Testis (tissue), 2 donors: ENCODE data around the gene PIGS.

Experiments used
- POLR2A ChIP-seq: fragments of 450-650 bp; IDR thresholded peaks from one replicate; pipeline ENCODE4 v1.6.1; 2017; ENCODE audit warnings: antibody characterized with exemption, mild to moderate bottlenecking, moderate library complexity
- TF ChIP-seq, protein P1 (sequence below), 3 experiments: fragments of 450-650 bp in 2 of 3; fragments of 200-600 bp in 1 of 3; sonication (generic) in 1 of 3; IDR thresholded peaks; one replicate each; pipeline ENCODE4 v1.5.1; 2016 to 2019; ENCODE audit warnings: antibody characterized with exemption in 3 of 3, mild to moderate bottlenecking in 2 of 3, moderate library complexity in 1 of 3

DNA sequence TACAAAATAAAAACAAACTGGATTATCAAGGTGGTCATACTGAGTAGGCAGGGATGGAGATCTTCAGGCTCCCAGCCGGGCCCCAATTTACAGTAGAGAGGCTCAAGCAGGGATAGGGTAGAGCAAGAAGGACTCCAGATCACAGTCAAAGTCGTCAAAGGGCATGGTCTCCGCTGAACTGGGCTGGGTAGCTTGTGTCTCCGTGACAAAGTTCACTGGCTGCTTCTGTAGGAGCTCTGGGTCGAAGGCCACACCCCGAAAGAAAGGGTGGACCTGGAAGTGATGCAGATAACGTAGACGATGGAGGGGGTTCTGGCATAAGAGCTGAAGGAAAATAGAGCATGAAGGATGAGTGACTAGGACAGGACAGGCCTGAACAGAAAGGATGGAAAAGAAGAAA lies 39.1 kb upstream of the PIGS start:
- TF ChIP-seq, protein P1, sequence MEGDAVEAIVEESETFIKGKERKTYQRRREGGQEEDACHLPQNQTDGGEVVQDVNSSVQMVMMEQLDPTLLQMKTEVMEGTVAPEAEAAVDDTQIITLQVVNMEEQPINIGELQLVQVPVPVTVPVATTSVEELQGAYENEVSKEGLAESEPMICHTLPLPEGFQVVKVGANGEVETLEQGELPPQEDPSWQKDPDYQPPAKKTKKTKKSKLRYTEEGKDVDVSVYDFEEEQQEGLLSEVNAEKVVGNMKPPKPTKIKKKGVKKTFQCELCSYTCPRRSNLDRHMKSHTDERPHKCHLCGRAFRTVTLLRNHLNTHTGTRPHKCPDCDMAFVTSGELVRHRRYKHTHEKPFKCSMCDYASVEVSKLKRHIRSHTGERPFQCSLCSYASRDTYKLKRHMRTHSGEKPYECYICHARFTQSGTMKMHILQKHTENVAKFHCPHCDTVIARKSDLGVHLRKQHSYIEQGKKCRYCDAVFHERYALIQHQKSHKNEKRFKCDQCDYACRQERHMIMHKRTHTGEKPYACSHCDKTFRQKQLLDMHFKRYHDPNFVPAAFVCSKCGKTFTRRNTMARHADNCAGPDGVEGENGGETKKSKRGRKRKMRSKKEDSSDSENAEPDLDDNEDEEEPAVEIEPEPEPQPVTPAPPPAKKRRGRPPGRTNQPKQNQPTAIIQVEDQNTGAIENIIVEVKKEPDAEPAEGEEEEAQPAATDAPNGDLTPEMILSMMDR (IDR thresholded peaks at IDR 0.05), result no peak
- no peak for TF ChIP-seq POLR2A
